Stimulated activated CD8-positive, alpha-beta memory T cell treated with anti-CD3 and anti-CD28 coated beads, Interleukin-15, amount 100 ng/mL, for 1 hour (primary cell): ENCODE data around the gene ARHGAP9.
"Not testable (repeated sequence)": the region's sequence is repeated elsewhere in the genome, so short reads cannot be mapped to it uniquely, and the experiment has no call there.

ENCODE experiments used
- DNase-seq: peaks from one replicate; pipeline ENCODE4 v3.0.0-alpha.2; 2020; ENCODE audit warnings: low read depth

ARHGAP9 gene

DNA sequence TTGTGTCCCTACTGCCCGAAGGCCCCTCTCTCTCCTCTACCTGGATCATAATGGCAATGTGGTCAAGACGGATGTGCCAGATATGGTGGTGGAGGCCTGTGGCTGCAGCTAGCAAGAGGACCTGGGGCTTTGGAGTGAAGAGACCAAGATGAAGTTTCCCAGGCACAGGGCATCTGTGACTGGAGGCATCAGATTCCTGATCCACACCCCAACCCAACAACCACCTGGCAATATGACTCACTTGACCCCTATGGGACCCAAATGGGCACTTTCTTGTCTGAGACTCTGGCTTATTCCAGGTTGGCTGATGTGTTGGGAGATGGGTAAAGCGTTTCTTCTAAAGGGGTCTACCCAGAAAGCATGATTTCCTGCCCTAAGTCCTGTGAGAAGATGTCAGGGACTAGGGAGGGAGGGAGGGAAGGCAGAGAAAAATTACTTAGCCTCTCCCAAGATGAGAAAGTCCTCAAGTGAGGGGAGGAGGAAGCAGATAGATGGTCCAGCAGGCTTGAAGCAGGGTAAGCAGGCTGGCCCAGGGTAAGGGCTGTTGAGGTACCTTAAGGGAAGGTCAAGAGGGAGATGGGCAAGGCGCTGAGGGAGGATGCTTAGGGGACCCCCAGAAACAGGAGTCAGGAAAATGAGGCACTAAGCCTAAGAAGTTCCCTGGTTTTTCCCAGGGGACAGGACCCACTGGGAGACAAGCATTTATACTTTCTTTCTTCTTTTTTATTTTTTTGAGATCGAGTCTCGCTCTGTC is 22.8 kb downstream of the ARHGAP9 start:
- no peak for DNase-seq

DNA sequence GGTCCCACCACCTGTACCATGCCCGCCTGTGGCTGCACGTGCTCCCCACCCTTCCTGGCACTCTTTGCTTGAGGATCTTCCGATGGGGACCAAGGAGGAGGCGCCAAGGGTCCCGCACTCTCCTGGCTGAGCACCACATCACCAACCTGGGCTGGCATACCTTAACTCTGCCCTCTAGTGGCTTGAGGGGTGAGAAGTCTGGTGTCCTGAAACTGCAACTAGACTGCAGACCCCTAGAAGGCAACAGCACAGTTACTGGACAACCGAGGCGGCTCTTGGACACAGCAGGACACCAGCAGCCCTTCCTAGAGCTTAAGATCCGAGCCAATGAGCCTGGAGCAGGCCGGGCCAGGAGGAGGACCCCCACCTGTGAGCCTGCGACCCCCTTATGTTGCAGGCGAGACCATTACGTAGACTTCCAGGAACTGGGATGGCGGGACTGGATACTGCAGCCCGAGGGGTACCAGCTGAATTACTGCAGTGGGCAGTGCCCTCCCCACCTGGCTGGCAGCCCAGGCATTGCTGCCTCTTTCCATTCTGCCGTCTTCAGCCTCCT is 23.4 kb downstream of the ARHGAP9 start:
- DNase-seq: no peak

DNA sequence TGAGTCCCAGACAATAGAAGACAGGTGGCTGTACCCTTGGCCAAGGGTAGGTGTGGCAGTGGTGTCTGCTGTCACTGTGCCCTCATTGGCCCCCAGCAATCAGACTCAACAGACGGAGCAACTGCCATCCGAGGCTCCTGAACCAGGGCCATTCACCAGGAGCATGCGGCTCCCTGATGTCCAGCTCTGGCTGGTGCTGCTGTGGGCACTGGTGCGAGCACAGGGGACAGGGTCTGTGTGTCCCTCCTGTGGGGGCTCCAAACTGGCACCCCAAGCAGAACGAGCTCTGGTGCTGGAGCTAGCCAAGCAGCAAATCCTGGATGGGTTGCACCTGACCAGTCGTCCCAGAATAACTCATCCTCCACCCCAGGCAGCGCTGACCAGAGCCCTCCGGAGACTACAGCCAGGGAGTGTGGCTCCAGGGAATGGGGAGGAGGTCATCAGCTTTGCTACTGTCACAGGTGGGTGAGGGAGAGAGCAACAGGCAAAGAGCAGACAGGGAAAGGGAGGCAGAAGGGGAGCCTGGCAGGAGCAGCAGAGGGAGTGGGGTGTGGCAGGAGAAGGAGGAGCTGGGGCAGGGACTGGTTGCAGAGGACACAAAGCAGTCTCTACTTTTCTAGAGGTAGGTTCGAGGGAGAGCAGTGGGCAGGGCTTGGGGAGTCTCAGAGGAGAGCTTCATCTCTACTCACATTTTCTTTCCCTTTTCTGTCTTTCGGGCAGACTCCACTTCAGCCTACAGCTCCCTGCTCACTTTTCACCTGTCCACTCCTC is 24.1 kb downstream of the ARHGAP9 start:
- DNase-seq: no peak

DNA sequence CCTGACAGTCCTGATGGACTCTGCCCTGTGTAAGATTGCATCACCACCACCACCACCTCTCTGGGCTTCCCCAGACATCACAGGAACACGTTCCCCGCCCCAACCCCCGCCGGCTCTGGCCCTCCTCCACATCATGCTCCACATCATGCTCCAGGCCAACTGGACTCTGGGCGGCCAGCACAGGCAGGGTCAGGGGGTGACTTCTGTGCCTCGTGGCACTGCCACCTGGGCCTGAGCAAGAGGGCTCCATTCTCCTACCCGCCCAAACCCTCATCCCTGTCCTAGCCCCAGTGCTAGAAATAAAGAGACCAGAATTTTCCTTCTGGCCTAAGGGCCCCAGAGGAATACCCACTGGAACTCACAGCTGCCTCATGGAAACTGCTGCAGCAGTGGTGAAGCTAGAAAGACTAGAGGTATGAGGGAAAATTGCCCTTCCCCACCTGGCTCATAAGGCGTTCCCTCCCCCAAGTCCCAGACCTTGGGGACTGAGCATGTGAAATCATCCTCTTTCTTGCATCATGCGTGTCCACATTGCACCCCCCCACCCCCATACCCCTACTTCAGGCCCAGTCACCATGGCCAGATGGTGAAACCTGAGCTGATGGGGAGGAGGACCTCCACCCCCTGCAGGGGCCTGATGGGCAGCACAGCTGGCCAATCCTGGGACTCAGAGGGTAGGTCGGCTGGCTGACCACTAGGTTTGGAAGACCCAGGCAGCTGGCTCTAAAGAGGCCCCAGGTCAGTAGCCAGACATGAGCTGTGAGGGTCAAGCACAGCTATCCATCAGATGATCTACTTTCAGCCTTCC is 24.9 kb downstream of the ARHGAP9 start, which contains the start of gene INHBE:
Gene INHBE, plus strand, starts transcription at position 742 of the 808 bp plus-strand sequence. CDS start 230 bp downstream, outside the sequence.
- no peak for DNase-seq

DNA sequence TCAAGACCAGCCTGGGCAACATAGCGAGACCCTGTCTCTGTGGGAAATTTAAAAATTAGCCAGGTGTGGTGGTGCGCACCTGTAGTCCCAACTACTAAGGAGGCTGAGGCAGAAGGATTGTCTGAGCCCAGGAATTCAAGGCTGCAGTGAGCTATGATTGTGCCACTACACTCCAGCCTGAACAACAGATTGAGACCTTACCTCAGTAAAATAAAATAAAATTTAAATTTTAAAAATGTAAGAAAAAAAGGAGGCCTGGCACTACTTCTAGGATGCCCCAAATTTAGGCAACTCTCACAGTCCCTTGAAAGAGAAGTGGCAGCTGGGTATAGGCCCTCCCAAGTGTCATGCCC is 25.5 kb downstream of the ARHGAP9 start:
- no peak for DNase-seq

DNA sequence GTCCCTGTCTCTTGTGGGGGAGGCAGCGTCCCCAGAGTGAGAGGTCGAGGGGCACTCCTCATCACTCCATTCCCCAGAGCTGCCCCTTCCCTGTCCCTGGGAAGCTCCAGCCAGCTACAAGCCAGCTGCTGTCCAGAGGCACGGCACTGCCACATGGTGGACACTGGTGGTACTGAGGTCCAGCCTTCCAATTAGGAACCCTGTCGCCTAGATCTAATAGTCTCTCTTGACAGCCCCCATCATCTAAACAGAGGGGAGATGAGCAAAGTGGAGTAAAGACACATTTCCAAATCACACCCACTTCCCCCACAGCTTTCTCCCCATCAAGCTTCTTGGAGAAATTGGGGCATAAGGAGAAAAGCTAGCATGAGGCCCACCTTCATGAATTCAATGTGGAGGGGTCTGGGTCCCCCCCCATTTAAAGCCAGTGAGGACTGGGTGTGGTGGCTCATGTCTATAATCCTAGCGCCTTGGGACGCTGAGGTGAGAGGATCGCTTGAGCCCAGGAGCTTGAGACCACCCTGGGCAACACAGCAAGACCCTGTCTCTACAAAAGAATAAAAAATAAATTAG is 26.6 kb downstream of the ARHGAP9 start:
- no peak for DNase-seq

DNA sequence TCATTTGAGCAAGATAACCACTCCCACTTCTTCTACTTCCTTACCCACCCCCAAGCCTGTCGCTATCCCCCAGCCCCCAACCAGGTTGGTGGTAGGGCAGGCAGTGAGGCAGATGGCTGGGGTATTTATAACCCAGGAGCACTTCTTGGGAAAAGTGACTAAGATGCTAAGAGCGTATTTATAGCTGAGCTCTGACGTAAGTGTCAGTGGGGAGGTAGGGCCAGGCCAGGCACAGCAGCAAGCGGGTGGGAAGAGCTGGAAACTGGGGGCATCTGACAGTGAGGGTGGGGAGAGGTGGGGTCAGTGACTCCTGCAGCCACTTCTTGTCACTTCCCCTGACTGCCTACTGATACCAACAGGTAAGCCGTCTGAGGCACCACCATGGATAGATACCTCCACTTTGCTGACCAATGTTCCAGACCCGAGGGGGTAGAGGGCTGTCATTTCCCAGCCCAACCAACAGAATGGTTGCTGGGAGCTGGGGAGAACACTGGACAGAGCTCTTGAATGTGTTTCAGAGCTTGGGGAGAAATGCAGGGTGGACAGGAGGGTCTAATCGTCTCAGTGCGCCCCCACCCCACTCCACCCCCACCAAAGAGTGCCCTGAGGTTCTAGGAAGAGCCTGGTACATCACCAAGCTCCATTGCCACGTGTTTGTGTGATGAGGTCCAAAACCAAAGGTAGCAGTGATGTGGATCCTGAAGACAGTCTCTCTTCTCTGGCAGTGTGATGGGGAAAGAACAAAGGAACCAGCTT is 27.3 kb downstream of the ARHGAP9 start:
- no peak for DNase-seq

DNA sequence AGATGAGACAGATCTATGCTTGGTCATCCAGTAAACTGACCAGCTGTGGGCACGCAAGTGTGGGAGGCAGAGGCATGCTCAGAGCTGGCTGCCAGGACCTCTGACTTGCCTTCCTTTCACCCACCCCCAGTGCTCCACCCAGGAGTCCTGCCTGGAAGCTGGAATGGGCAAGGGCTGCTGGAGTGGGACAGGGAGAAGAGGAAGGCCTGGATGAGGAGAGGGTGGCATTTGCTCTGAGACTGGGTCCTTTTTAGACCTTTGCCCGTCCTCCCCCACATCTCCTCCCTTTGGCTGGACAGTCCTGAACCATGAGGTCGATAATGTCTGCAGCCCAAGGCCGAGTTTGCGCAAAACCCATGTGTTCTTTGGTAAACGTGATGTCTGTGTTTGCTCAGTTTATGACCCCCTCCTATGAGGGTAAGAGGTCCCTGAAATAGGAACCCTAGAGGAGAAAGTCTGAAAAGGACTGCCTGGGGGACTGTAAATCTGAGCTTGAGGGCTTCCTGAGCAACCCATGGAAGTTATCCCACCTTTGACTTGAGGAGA is 28.4 kb downstream of the ARHGAP9 start:
- no peak for DNase-seq

DNA sequence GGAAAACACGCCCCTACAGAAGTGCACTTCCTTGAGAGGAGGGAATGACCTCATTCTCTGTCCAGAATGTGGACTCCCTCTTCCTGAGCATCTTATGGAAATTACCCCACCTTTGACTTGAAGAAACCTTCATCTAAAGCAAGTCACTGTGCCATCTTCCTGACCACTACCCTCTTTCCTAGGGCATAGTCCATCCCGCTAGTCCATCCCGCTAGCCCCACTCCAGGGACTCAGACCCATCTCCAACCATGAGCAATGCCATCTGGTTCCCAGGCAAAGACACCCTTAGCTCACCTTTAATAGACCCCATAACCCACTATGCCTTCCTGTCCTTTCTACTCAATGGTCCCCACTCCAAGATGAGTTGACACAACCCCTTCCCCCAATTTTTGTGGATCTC is 29.6 kb downstream of the ARHGAP9 start:
- DNase-seq: no peak

DNA sequence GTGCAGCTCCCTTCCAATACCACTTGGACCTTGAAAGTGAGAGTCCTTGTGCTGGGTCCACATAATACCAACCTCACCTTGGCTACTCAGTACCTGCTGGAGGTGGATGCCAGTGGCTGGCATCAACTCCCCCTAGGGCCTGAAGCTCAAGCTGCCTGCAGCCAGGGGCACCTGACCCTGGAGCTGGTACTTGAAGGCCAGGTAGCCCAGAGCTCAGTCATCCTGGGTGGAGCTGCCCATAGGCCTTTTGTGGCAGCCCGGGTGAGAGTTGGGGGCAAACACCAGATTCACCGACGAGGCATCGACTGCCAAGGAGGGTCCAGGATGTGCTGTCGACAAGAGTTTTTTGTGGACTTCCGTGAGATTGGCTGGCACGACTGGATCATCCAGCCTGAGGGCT is 30.3 kb downstream of the ARHGAP9 start:
- no peak for DNase-seq

DNA sequence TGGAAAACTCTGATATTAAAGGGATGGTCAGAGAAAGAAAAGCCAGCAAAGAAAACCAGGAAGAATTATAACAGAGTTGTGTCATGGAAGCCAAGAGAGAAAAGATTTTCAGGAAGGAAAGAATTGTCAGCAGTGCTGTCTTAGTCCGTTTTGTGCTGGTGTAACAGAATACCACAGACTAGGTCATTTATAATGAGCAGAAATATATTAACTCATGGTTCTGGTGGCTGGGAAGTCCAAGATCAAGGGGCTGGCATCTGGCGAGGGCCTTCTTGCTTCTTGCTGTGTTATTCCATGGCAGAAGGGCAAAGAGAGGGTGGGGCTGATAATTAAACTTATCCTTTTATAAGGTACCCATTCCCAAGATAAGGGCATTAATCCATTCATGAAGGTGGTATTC is 31.0 kb downstream of the ARHGAP9 start:
- no peak for DNase-seq

DNA sequence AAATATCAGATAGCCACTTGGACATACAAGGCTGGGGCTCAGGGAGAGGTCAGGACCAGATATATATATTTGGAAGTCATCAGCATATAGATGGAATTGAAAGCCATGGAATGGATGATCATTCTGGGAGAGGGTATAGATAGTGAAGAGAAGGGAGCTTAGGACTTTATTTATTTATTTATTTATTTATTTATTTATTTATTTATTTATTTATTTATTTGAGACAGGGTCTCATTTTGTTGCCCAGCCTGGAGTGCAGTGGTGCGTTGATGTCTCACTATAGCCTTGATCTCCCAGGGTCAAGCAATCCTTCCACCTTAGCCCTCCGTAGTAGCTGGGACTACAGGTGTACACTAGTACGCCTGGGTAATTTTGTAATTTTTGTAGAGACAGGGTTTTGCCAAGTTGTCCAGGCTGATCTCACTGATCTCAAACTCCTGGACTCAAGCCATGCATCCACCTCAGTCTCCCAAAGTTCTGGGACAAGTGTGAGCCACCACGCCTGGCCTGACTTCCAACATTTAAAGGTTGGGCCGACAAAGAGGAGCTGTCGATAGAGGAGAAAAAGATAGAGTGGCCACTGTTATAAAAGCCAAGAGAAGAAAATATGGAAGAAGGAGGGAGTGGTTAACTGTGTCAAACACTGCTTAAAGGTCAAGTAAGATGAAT is 33.2 kb downstream of the ARHGAP9 start:
- no peak for DNase-seq

DNA sequence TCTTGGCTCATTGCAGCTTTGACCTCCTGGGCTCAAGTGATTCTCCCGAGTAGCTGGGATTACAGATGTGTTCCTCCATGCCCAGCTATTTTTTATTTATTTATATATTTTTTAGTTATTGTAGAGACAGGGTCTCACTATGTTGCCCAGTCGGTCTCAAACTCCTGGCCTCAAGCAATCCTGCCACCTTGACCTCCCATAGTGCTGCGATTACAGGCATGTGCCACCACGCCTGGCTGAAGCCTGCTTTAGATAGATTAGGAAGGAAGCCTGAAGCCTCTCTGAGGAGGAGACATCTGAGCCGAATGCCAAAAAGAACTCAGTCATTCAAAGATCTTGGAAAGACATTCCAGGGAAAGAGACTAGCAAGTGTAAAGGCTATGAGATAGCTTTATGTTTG is 34.9 kb downstream of the ARHGAP9 start:
- DNase-seq: no peak

DNA sequence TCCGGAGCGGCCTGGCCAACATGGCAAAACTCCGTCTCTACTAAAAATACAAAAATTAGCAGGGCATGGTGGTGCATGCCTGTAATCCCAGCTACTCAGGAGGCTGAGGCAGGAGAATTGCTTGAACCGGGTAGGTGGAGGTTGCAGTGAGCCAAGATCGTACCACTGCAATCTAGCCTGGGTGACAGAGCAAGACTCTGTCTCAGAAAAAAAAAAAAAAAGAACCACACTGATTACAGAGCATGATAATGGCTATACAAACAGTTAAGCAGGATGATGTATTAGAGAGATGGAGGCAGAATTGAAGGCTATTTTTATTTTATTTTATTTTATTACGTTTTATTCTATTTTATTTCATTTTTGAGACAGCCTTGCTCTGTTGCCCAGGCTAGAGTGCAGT is 35.3 kb downstream of the ARHGAP9 start:
- not testable (repeated sequence) for DNase-seq

DNA sequence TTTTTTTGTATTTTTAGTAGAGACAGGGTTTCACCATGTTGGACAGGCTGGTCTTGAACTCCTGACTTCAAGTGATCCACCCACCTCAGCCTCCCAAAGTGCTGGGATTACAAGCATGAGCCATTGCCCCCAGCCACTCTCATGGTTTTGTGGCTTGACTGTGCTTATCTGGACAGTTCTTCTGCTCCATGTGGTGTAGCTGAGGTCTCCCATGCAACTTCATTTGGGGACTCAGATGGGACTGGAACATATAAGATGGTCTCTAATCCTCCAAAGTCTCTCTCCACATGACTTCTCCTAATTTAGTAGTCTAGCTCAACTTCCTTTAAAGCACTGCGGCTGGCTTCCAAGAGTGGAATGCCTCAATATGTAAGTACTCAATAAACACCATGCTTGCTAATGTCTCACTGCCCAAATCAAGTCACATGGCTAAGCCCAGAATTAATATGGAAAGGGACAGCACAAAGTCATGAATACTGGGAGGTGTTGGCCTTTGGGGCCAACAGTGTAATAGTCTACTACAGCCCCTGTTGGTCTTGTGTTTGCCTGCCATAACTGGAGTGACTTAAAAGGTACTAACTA is 37.7 kb downstream of the ARHGAP9 start:
- DNase-seq: no peak

DNA sequence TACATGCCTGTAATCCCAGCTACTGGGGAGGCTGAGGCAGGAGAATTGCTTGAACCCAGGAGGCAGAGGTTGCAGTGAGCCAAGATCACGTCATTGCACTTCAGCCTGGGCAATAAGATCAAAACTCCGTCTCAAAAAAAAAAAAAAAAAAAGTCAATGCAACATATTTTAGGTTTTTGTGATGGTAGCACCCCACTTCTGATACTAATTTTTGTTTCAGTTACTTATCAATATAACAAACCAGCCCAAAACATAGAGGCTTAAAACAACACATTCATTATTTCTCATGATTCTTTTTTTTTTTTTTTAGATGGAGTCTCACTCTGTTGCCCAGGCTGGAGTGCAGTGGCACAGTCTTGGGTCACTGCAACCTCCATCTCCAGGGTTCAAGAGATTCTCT is 38.3 kb downstream of the ARHGAP9 start:
- not testable (repeated sequence) for DNase-seq

DNA sequence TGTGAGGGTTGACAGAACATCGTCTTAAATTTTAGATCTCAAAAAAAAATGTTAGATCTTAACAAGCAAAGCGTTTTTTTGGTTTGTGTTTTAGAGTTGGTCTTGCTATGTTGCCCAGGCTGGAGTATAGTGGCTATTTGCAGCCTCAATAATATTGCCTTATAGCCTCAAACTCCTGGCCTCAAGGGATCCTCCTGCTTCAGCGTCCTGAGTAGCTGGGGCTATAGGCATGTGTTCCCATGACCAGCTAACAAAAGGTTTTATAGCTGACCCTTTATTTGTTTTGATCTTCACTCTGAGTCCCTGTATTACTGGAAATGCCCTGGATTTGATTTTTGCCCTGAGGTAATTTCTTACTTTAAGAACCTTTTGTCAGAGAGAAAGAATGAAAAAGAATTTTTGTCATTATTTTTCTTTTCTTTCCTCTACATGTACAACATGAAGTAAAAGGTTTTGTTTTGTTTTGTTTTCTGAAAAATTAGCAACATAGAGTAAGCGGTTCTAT is 39.9 kb downstream of the ARHGAP9 start:
- DNase-seq: no peak

DNA sequence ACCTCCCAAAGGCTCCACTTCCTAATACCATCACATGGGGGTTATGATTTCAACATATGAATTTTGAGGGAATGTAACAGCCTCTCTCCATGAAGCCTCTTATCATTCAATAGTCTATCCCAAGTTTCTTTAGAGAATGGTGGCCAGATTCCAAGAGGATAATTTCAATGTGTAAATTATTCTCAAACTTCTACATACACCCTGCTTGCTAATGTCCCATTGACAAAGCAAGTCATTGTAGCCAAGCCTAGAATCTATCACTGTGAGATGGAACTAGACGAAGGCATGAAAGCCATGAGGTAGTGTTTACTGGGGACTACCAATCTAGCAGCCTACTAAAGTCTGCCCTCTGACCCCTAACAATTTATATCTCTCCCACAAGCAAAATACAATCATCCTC is 41.3 kb downstream of the ARHGAP9 start:
- DNase-seq: no peak

DNA sequence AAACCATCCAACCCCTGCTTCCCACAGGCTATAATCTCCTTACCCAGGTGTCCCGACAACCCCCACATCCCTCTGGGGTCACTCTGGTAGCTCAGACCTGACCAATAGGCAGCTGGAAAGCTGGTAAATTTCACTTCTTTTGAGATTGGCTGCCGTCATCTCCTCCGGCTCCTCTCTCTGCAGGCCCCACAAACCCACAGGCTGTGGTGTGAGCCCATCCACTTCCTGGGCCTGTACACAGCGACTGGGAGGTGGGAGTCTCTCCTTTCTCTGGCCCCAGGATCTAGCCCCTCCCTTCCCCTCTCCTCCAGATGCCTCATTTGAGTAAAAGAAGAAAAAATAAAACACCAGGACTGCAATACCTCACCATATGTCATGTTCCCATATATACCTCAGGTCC is 44.4 kb downstream of the ARHGAP9 start:
- DNase-seq: no peak
